ENCODE data around the gene TLX2.

DNA sequence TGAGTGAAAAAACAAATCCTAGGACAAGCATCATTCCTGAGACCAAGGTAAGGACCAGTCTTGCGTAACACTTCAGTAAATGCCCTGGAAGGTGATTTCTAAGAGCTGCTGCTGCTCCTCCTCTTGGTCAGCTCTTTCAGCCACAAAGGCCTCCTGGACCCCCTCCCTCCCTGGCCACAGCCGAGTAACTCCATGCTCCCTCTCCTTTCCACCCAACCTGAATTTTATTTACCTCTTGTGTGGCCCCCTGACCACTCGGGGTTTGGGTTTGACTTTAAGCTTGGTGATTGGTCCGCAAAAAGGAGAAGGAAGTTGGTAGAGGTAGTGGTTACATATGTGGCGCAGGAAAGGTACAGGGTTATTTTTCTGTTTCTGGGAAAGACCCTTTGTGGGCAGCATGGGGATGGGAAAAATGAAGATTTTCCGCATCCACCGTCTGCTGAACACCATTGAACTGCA, 24.7 kb downstream of the TLX2 start:
- TF ChIP-seq CTCF (conservative IDR thresholded peaks at IDR 0.05; ENCODE audit: low read depth in 2 of 2) = no peak
- TF ChIP-seq EZH2 (IDR thresholded peaks at IDR 0.05; ENCODE audit: low read depth, unreplicated experiment) = no peak
- TF ChIP-seq POLR2AphosphoS5 (IDR thresholded peaks at IDR 0.05; ENCODE audit: low read depth) = no peak
- TF ChIP-seq STAT1 (IDR thresholded peaks at IDR 0.05; ENCODE audit: unreplicated experiment) = no peak
- no peak for TF ChIP-seq EZH2phosphoT487 (IDR thresholded peaks at IDR 0.05; ENCODE audit: unreplicated experiment)
- no peak for TF ChIP-seq CREB1 (CRISPR knock-in tag; IDR thresholded peaks at IDR 0.05; ENCODE audit: low read depth)
- no peak for TF ChIP-seq ZNF331 (CRISPR knock-in tag; IDR thresholded peaks at IDR 0.05; ENCODE audit: low read depth)
